ENCODE data around the gene SURF6.
"Not testable (repeated sequence)": the region's sequence is repeated elsewhere in the genome, so short reads cannot be mapped to it uniquely, and the experiment has no call there.

SURF6 gene

GRCh38 chr9:133347985-133348717 is 12.2 kb upstream of the SURF6 start, which contains the start of the genes MED22 and RPL7A:
TSS of gene MED22 (minus strand) at chr9:133348131. CDS start at chr9:133346662, 1,469 bp downstream.
TSS of gene RPL7A (plus strand) at chr9:133348218. CDS start at chr9:133348244, 26 bp downstream.
- peak; percentile 86 for DNase-seq (ENCODE audit: low read depth)

GRCh38 chr9:133347515-133347984 is 11.6 kb upstream of the SURF6 start:
- DNase-seq (ENCODE audit: low read depth): no peak

GRCh38 chr9:133346021-133346785 is 10.2 kb upstream of the SURF6 start:
- DNase-seq (ENCODE audit: low read depth): no peak

GRCh38 chr9:133345596-133345995 is 9.6 kb upstream of the SURF6 start:
- DNase-seq (ENCODE audit: low read depth): no peak

- no peak for DNase-seq (ENCODE audit: low read depth)
Observed at GRCh38 chr9:133344979-133345378, 9.0 kb upstream of the SURF6 start.

GRCh38 chr9:133344071-133344470 is 8.1 kb upstream of the SURF6 start:
- DNase-seq (ENCODE audit: low read depth): no peak

- no peak for DNase-seq (ENCODE audit: low read depth)
Observed at GRCh38 chr9:133342570-133342969, 6.6 kb upstream of the SURF6 start.

GRCh38 chr9:133342069-133342406 is 6.0 kb upstream of the SURF6 start:
- DNase-seq (ENCODE audit: low read depth): no peak

- DNase-seq (ENCODE audit: low read depth): no peak
Observed at GRCh38 chr9:133341369-133342068, 5.5 kb upstream of the SURF6 start.

GRCh38 chr9:133340916-133341315 is 4.9 kb upstream of the SURF6 start:
- DNase-seq (ENCODE audit: low read depth): no peak

GRCh38 chr9:133340256-133340655 is 4.3 kb upstream of the SURF6 start:
- no peak for DNase-seq (ENCODE audit: low read depth)

GRCh38 chr9:133339641-133340040 is 3.7 kb upstream of the SURF6 start:
- DNase-seq (ENCODE audit: low read depth): no peak

GRCh38 chr9:133334888-133335287 is 1.1 kb downstream of the SURF6 start:
- not testable (repeated sequence) for DNase-seq (ENCODE audit: low read depth)

GRCh38 chr9:133334161-133334560 is 1.8 kb downstream of the SURF6 start:
- DNase-seq (ENCODE audit: low read depth): no peak

GRCh38 chr9:133333566-133333965 is 2.4 kb downstream of the SURF6 start:
- no peak for DNase-seq (ENCODE audit: low read depth)

GRCh38 chr9:133333011-133333410 is 3.0 kb downstream of the SURF6 start:
- DNase-seq (ENCODE audit: low read depth): no peak

- no peak for DNase-seq (ENCODE audit: low read depth)
Observed at GRCh38 chr9:133332381-133332730, 3.6 kb downstream of the SURF6 start.

GRCh38 chr9:133331641-133332380 is 4.2 kb downstream of the SURF6 start:
- no peak for DNase-seq (ENCODE audit: low read depth)

GRCh38 chr9:133331221-133331620 is 4.8 kb downstream of the SURF6 start:
- DNase-seq (ENCODE audit: low read depth): no peak

- not testable (repeated sequence) for DNase-seq (ENCODE audit: low read depth)
Observed at GRCh38 chr9:133329306-133330156, 6.5 kb downstream of the SURF6 start.

Data from stimulated activated CD4-positive, alpha-beta T cell treated with anti-CD3 and anti-CD28 coated beads, Interleukin-2, amount 100 ng/mL, for 4 hours (primary cell).